Upper lobe of left lung (tissue), 6 donors: Measurements from ENCODE around the gene MEPCE. TPM values are rescaled to one million over a fixed set of nuclear protein-coding genes. Genes with fewer than 3 reads are reported as not detected.
A peak's percentile ranks its signal among the peaks of the same experiment; 100 is the strongest.
"Not testable (repeated sequence)": the region's sequence is repeated elsewhere in the genome, so short reads cannot be mapped to it uniquely, and the experiment has no call there.

Source experiments
- ATAC-seq, 2 donors: fragments of 200-7000 bp; cut with Tn5 transposase; one replicate each; pipeline ENCODE4 v1.9.1; 2022; ENCODE audit warnings: mild to moderate bottlenecking in 2 of 2, moderate library complexity in 2 of 2; ENCODE audit not compliant: low FRiP score in 2 of 2
- DNase-seq, 2 donors: peaks; one replicate each; pipeline ENCODE4 v3.0.0-alpha.2; 2019 to 2020
- H3K27ac ChIP-seq, 4 donors: fragments of 200-600 bp; sonication (generic); one replicate each; pipeline ENCODE4 v1.5.1; 2016 to 2019
- H3K27me3 ChIP-seq, 4 donors: fragments of 200-600 bp; sonication (generic); one replicate each; pipeline ENCODE4 v1.5.1; 2017 to 2019
- H3K36me3 ChIP-seq, 4 donors: fragments of 200-600 bp; sonication (generic); one replicate each; pipeline ENCODE4 v1.5.1; 2016 to 2019
- H3K4me1 ChIP-seq, 4 donors: fragments of 200-600 bp; sonication (generic); one replicate each; pipeline ENCODE4 v1.5.1; 2018 to 2019
- H3K4me3 ChIP-seq, 4 donors: fragments of 200-600 bp; sonication (generic); one replicate each; pipeline ENCODE4 v1.5.1; 2017 to 2019; ENCODE audit warnings: mild to moderate bottlenecking in 2 of 4, moderate library complexity in 1 of 4
- H3K9me3 ChIP-seq, 4 donors: fragments of 200-600 bp; sonication (generic); one replicate each; pipeline ENCODE4 v1.5.1; 2018 to 2019
- CTCF ChIP-seq, 6 experiments: fragments of 450-650 bp in 4 of 6; fragments of 200-600 bp in 2 of 6; sonication (generic) in 2 of 6; IDR thresholded peaks; one replicate each; pipeline ENCODE4 v1.5.1; 2016 to 2019; ENCODE audit warnings: antibody characterized with exemption in 6 of 6
- EP300 ChIP-seq, 4 donors: sonication (generic); formaldehyde crosslinking; IDR thresholded peaks; one replicate each; pipeline ENCODE4 v1.5.1; 2017; ENCODE audit warnings: antibody characterized with exemption in 4 of 4, control low read depth in 2 of 4
- POLR2A ChIP-seq, 4 donors: fragments of 450-650 bp; IDR thresholded peaks; one replicate each; pipeline ENCODE4 v1.5.1; 2016 to 2017; ENCODE audit warnings: antibody characterized with exemption in 4 of 4, mild to moderate bottlenecking in 2 of 4
- POLR2AphosphoS5 ChIP-seq, 2 donors: sonication (generic); formaldehyde crosslinking; IDR thresholded peaks; one replicate each; pipeline ENCODE4 v1.5.1; 2017; ENCODE audit warnings: antibody characterized with exemption in 2 of 2
- WGBS, 2 donors: methylation state at CpG; one replicate each; pipeline ENCODE4 v1.1.5; 2017 to 2018; 5-methylcytosine and 5-hydroxymethylcytosine counted together
- total RNA-seq, 6 donors: library from RNA; depleted of rRNA in 4 of 6; stranded (reverse); fragments of >200 nt in 4 of 6; gene quantifications; one replicate each; pipeline versions ENCODE4 v1.1.0 to v1.2.1, GENCODE V29; 2016 to 2021
- donor health status: DM: no; HTN: no; CAD: no; lungs with moderate emphysema.
- donor health status: DM: no; HTN: yes; CAD: no; lungs with severe emphysema.

Gene MEPCE
- total RNA-seq, 6 donors from 2014 or later, result 19.3 to 45.4 (median 37.9) TPM

GRCh38 chr7:100435401-100436304 lies 6.0 kb downstream of the MEPCE start:
- TF ChIP-seq CTCF (IDR thresholded peaks at IDR 0.05), result peak in 1 of 6 experiments; percentile 9
- peak in 1 of 2 donors; percentile 6 for TF ChIP-seq POLR2AphosphoS5 (IDR thresholded peaks at IDR 0.05)
- TF ChIP-seq POLR2A (IDR thresholded peaks at IDR 0.05), result peak in 2 of 4 donors; percentile 15 to 16
- no peak for TF ChIP-seq EP300 (IDR thresholded peaks at IDR 0.05)
- WGBS, 2 donors, result 3 to 9% methylated on average over 18 to 48 of the region's 81 CpGs
- Histone ChIP-seq H3K27me3 (no peaks in the 10 kb centered on the region), H3K9me3 (no peaks in the 10 kb centered on the region), H3K27ac (peak overlapping the region; percentile 95 to 98 (median 98)), H3K4me3 (peak overlapping the region; percentile 75 to 97 (median 90)), H3K36me3 (peaks cover 5 to 32% (median 26%) of the 10 kb centered on the region in 4 donors), H3K4me1 (peaks cover 25 to 54% (median 35%) of the 10 kb centered on the region in 4 donors)
- peak; percentile 12 to 64 for ATAC-seq
- DNase-seq, result peak; percentile 45 to 93

DNA sequence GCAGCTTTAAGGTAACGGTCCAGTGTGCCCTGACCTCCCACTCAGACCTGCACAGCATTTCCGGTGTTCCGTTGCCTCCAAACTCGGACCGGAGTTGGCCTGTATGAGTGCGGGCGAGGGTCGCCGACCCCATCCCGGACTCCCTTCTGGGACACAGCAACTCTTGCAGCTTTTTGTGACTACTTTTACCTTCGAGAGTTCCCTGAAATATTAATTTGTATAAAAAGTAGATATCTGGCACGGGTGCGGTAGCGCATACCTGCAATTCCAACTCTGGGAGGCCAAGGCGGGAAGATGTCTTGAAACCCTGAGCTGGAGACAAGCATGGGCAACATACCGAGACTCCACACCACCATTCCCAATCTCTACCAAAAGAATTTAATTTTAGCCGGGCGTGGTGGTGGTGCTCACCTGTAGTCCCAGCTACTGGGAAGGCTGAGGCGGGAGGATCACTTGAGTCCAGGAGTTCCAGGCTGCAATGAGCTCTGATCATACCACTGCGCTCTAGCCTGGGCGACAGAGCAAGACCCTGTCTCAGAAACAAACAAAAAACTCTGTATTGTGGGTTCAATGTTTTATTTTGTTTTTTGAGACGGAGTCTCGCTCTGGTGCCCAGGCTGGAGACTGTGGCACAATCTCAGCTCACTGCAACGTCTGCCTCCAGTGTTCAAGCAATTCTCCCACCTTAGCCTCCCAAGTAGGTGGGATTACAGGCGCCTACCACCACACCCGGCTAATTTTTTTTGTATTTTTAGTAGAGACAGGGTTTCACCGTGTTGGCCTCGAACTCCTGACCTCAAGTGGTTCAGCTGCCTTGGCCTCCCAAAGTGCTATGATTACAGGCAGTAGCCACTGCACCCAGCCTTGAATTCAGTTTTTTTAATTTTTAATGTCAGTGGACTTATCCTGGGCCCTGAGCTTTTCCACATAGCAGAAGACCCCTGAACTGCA lies 7.8 kb downstream of the MEPCE start:
- no peak for ATAC-seq
- Histone ChIP-seq H3K9me3 (no peaks in the 10 kb centered on the region), H3K4me3 (peak overlapping the region in 2 of 4 donors; percentile 75 to 97), H3K27me3 (no peaks in the 10 kb centered on the region), H3K27ac (peak overlapping the region; percentile 95 to 98 (median 98)), H3K4me1 (peaks cover 10 to 36% (median 18%) of the 10 kb centered on the region in 4 donors), H3K36me3 (peaks cover 5 to 23% (median 21%) of the 10 kb centered on the region in 4 donors)
- 94 to 95% methylated on average over 28 of the region's 28 CpGs for WGBS, 2 donors
- peak in 1 of 2 donors; percentile 82 for DNase-seq
- TF ChIP-seq POLR2AphosphoS5 (IDR thresholded peaks at IDR 0.05) (no peak), EP300 (IDR thresholded peaks at IDR 0.05) (no peak), POLR2A (IDR thresholded peaks at IDR 0.05) (no peak), CTCF (IDR thresholded peaks at IDR 0.05) (no peak)

GRCh38 chr7:100438172-100438571 lies 8.5 kb downstream of the MEPCE start:
- H3K36me3 ChIP-seq, result peaks cover 5 to 17% (median 15%) of the 10 kb centered on the region in 4 donors
- WGBS, 2 donors, result 38 to 53% methylated on average over 2 of the region's 2 CpGs
- H3K4me1 ChIP-seq, result peaks cover 10 to 28% (median 19%) of the 10 kb centered on the region in 4 donors
- ATAC-seq (no peak), DNase-seq (no peak)
- peak overlapping the region in 2 of 4 donors; percentile 4 to 95 for H3K27ac ChIP-seq
- no peaks in the 10 kb centered on the region for H3K9me3 ChIP-seq
- no peaks in the 10 kb centered on the region for H3K27me3 ChIP-seq
- TF ChIP-seq POLR2AphosphoS5 (IDR thresholded peaks at IDR 0.05), result no peak
- TF ChIP-seq CTCF (IDR thresholded peaks at IDR 0.05), result no peak
- no peak for TF ChIP-seq POLR2A (IDR thresholded peaks at IDR 0.05)
- TF ChIP-seq EP300 (IDR thresholded peaks at IDR 0.05), result no peak
- no peak overlapping the region for H3K4me3 ChIP-seq

- H3K36me3 ChIP-seq, result peaks cover 4 to 11% (median 10%) of the 10 kb centered on the region in 4 donors
- H3K27me3 ChIP-seq, ATAC-seq, H3K4me3 ChIP-seq, H3K9me3 ChIP-seq, DNase-seq: not testable (repeated sequence)
- H3K4me1 ChIP-seq, result peaks cover 14 to 28% (median 19%) of the 10 kb centered on the region in 4 donors
- WGBS, 2 donors, result 92% methylated on average over 8 of the region's 8 CpGs
- H3K27ac ChIP-seq, result peak overlapping the region in 1 of 4 donors; percentile 9
These were observed 9.1 kb downstream of the MEPCE start for GRCh38 chr7:100438731-100439130.

- not testable (repeated sequence) for H3K4me3 ChIP-seq, H3K9me3 ChIP-seq, ATAC-seq, DNase-seq, H3K36me3 ChIP-seq, H3K27me3 ChIP-seq
- H3K27ac ChIP-seq, result peak overlapping the region in 1 of 4 donors; percentile 35
- H3K4me1 ChIP-seq, result peaks cover 19 to 28% (median 20%) of the 10 kb centered on the region in 4 donors
- 89% methylated on average over 7 of the region's 7 CpGs for WGBS, 2 donors
These were observed 9.6 kb downstream of the MEPCE start for GRCh38 chr7:100439244-100439643.
